ENCODE data around the gene SLC2A6. TPM values are rescaled to one million over a fixed set of nuclear protein-coding genes. Genes with fewer than 3 reads are reported as not detected.

The SLC2A6 gene
- total and polyA plus RNA-seq, 10 of the 15 experiments (the other 5 are each of a cell fraction or from before 2014, with no cell fraction given): 1.1 to 37.9 (median 18.3) TPM

GRCh38 chr9:133425049-133425632, 53.8 kb downstream of the SLC2A6 start:
- peaks cover 24% of the 10 kb centered on the region for H3K4me1 ChIP-seq (ENCODE audit: control insufficient read depth, insufficient read depth, low read length)
- no peak for ATAC-seq
- H3K4me3 ChIP-seq: no peak overlapping the region
- H3K9ac ChIP-seq (ENCODE audit: control insufficient read depth, insufficient read depth, low read length): no peak overlapping the region
- CTCF ChIA-PET: interaction anchor here (0.6 kb wide), 1 partner anchor 746 kb away, joined by 4 read pairs; no protein-coding TSS in a partner anchor
- no peaks in the 10 kb centered on the region for H3K36me3 ChIP-seq (ENCODE audit: control insufficient read depth in 2 of 2, insufficient read depth in 2 of 2, low read length in 1 of 2)
- no peak for FAIRE-seq
- no peaks in the 10 kb centered on the region; the same call in 2 of the 3 replicates for H3K9me3 ChIP-seq (replicated peaks; ENCODE audit: control insufficient read depth, insufficient read depth, low read length)
- intact Hi-C loops (cut with micrococcal nuclease; ENCODE audit: unreplicated experiment) (no loop called here), in situ Hi-C loops (cut with MboI) (no loop called here)
- no peak for DNase-seq (ENCODE audit: low read depth, low spot score)
- 51% methylated on average over 22 of the region's 22 CpGs for WGBS (ENCODE audit: insufficient coverage, insufficient replicate concordance, low lambda C conversion rate, missing lambda C conversion rate)
- POLR2A ChIA-PET: no interaction called here
- H4K20me1 ChIP-seq (ENCODE audit: control insufficient read depth, insufficient read depth): no peaks in the 10 kb centered on the region
- no peaks in the 10 kb centered on the region for H3K79me2 ChIP-seq (ENCODE audit: control insufficient read depth, insufficient read depth, low read length)
- RAD21 ChIA-PET (ENCODE audit: unreplicated experiment): interaction anchor here (0.9 to 1.4 kb wide), 2 partner anchors 9 to 35 kb away, joined by 3 to 4 read pairs; no protein-coding TSS in a partner anchor
- H3K4me2 ChIP-seq (ENCODE audit: control insufficient read depth, insufficient read depth): no peak overlapping the region
- BruUV-seq (replicated peaks): no TSS peak
- TF ChIP-seq TCF7 (IDR thresholded peaks at IDR 0.05; ENCODE audit: borderline replicate concordance) (no peak), LARP7 (IDR thresholded peaks at IDR 0.05) (no peak), PAX8 (IDR thresholded peaks at IDR 0.05) (no peak), SKIL (IDR thresholded peaks at IDR 0.05; ENCODE audit: low read depth, poor library complexity, severe bottlenecking) (no peak), EED (IDR thresholded peaks at IDR 0.05; ENCODE audit: low read depth) (no peak), KLF5 (IDR thresholded peaks at IDR 0.05; ENCODE audit: partially characterized antibody) (no peak)
- SMC1A ChIA-PET (ENCODE audit: uncharacterized antibody, unreplicated experiment): no interaction called here
- no peak overlapping the region for H3K27ac ChIP-seq (ENCODE audit: control insufficient read depth, insufficient read depth)
- no peak overlapping the region for H2AFZ ChIP-seq (ENCODE audit: control insufficient read depth, low read depth, low read length)
- H3K27me3 ChIP-seq (replicated peaks in 1 of 2; ENCODE audit: control insufficient read depth in 2 of 2, insufficient read depth in 2 of 2, low read length in 1 of 2): no peaks in the 10 kb centered on the region; a peak in 1 of 4 replicates
